ENCODE data around the gene SORCS2.

DNA sequence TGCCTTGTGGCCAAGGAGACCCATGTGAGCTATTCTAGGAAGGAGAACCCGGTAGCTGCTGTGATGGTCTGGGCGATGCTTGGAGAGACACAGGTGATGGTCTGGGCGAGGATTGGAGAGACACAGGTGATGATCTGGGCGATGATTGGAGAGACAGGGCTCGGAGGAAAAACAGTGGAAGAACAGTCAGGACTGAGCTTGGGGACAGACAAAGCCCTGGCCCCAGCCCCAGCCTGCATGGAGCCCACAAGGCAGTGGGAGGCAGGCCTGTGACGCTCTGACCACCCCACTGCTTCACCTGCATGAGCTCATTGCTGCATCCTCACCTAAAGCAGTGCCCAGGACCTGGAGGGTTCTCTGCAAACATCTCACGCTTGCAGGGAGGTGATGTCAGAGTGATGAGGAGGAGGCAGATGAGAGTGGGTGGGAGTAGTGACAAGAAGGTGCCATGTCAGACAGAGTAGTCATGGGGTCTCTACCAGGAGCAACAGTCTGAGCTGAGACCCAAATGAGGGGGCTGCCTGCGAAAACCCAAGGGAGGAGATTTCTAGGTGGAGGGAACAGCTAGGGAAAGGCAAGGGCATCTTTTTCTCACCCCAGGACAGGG lies 278.3 kb downstream of the SORCS2 start:
- TF ChIP-seq POLR2AphosphoS5 (IDR thresholded peaks at IDR 0.05) (no peak), CTCF (IDR thresholded peaks at IDR 0.05) (no peak)

Data from breast epithelium (tissue), 3 donors.